Measurements from ENCODE around the gene POMT1. TPM values are rescaled to one million over a fixed set of nuclear protein-coding genes. Genes with fewer than 3 reads are reported as not detected.

POMT1 gene
- total and polyA plus RNA-seq, 2 of the 8 experiments (the other 6 are each of a cell fraction or from before 2014, with no cell fraction given) = 22.3 to 33.2 TPM

- TF ChIP-seq SUZ12 (IDR thresholded peaks at IDR 0.05; ENCODE audit: low read length) (no peak), SAP30 (IDR thresholded peaks at IDR 0.05; ENCODE audit: insufficient read depth, insufficient replicate concordance, low read length) (peak; percentile 53), HDAC2 (IDR thresholded peaks at IDR 0.05; ENCODE audit: borderline replicate concordance in 1 of 2, low read depth in 2 of 2, low read length in 2 of 2) (no peak), ASH2L (IDR thresholded peaks at IDR 0.05; ENCODE audit: low read length) (peak; percentile 92), RAD21 (IDR thresholded peaks at IDR 0.05 in 1 of 2, conservative IDR thresholded peaks at IDR 0.05 in 1 of 2; ENCODE audit: low read depth in 2 of 2, low read length in 2 of 2) (no peak), ATF3 (IDR thresholded peaks at IDR 0.05; ENCODE audit: insufficient read depth, low read depth, low read length) (no peak), MAFK (IDR thresholded peaks at IDR 0.05; ENCODE audit: low read depth, low read length) (no peak), KDM4A (IDR thresholded peaks at IDR 0.05; ENCODE audit: low read depth, low read length, severe bottlenecking) (peak; percentile 76), YY1 (IDR thresholded peaks at IDR 0.05; ENCODE audit: low read depth, low read length) (no peak), NRF1 (IDR thresholded peaks at IDR 0.05; ENCODE audit: low read depth, low read length) (peak; percentile 93), CBX5 (IDR thresholded peaks at IDR 0.05; ENCODE audit: low read depth, low read length) (no peak), SRF (IDR thresholded peaks at IDR 0.05; ENCODE audit: low read depth, low read length) (peak; percentile 95), TAF1 (IDR thresholded peaks at IDR 0.05; ENCODE audit: low read depth, low read length) (0 out of 2 replicates have a peak, but pooled peaks have one; percentile 17), SP2 (IDR thresholded peaks at IDR 0.05; ENCODE audit: low read length) (no peak), EP300 (IDR thresholded peaks at IDR 0.05; ENCODE audit: borderline replicate concordance in 1 of 2, low read depth in 2 of 2, low read length in 2 of 2) (no peak), ZNF274 (IDR thresholded peaks at IDR 0.05; ENCODE audit: borderline replicate concordance, extremely low read depth, low read length) (no peak), CTBP2 (IDR thresholded peaks at IDR 0.05; ENCODE audit: borderline replicate concordance, insufficient read depth, insufficient read length, low read length) (peak; percentile 22), BRCA1 (IDR thresholded peaks at IDR 0.05; ENCODE audit: low read depth, low read length) (no peak), SP4 (IDR thresholded peaks at IDR 0.05; ENCODE audit: low read length) (peak; percentile 53; the same call in 1 of the 2 replicates), SIN3A (conservative IDR thresholded peaks at IDR 0.05 in 1 of 2, IDR thresholded peaks at IDR 0.05 in 1 of 2; ENCODE audit: low read depth in 1 of 2, low read length in 2 of 2) (peak; percentile 66 to 73; a peak in 1 of 4 replicates), TCF12 (IDR thresholded peaks at IDR 0.05; ENCODE audit: low read depth, low read length) (no peak)
Observed at GRCh38 chr9:131502781-131503625, at the start of gene POMT1 (continued).
